Thyroid gland (tissue), 4 donors: Measurements from ENCODE around the gene IER5L. TPM values are rescaled to one million over a fixed set of nuclear protein-coding genes. Genes with fewer than 3 reads are reported as not detected.

Experiments
- DNase-seq, 2 donors: peaks; one replicate each; pipeline ENCODE4 v3.0.0-alpha.2; 2019
- H3K27ac ChIP-seq, 3 donors: fragments of 200-600 bp; sonication (generic); 1 replicate in 2 of 3; 2 replicates in 1 of 3; pipeline ENCODE4 v1.5.1; 2016 to 2019; ENCODE audit warnings: mild to moderate bottlenecking in 1 of 3, moderate library complexity in 1 of 3
- H3K27me3 ChIP-seq: fragments of 200-600 bp; sonication (generic); one replicate; pipeline ENCODE4 v1.5.1; 2019
- H3K36me3 ChIP-seq, 2 donors: fragments of 200-600 bp; sonication (generic); one replicate each; pipeline ENCODE4 v1.5.1; 2016 to 2019
- H3K4me1 ChIP-seq, 2 donors: fragments of 200-600 bp; sonication (generic); one replicate each; pipeline ENCODE4 v1.5.1; 2017 to 2019
- H3K4me3 ChIP-seq, 3 donors: fragments of 200-600 bp; sonication (generic); replicated peaks in 1 of 3; 1 replicate in 2 of 3; 2 replicates in 1 of 3; pipeline ENCODE4 v1.5.1; 2016; ENCODE audit warnings: mild to moderate bottlenecking in 1 of 3
- H3K9me3 ChIP-seq: fragments of 200-600 bp; sonication (generic); one replicate; pipeline ENCODE4 v1.5.1; 2017
- POLR2A ChIP-seq, 2 donors: fragments of 450-650 bp; IDR thresholded peaks; one replicate each; pipeline ENCODE4 v1.6.1; 2017; ENCODE audit warnings: antibody characterized with exemption in 2 of 2, mild to moderate bottlenecking in 2 of 2, moderate library complexity in 1 of 2
- WGBS, 2 donors: methylation state at CpG; one replicate each; pipeline ENCODE4 v1.1.5; 2017; 5-methylcytosine and 5-hydroxymethylcytosine counted together
- intact Hi-C: fragments of 100-400 bp; cut with DNase I; formaldehyde crosslinking; loops from one replicate; pipeline ENCODE4 v1.15.1; 2023
- total RNA-seq, 4 donors: library from RNA; depleted of rRNA; stranded (reverse); fragments of >200 nt; gene quantifications; one replicate each; pipeline ENCODE4 v1.2.3, GENCODE V29; 2016

The IER5L gene
- total RNA-seq, 4 donors from 2014 or later = 7.8 to 20.2 (median 12.6) TPM

- TF ChIP-seq POLR2A (IDR thresholded peaks at IDR 0.05) = no peak
- intact Hi-C loops = no loop called here
- Histone ChIP-seq H3K4me3 (no peak overlapping the region), H3K36me3 (peaks cover 1 to 12% of the 10 kb centered on the region in 2 donors), H3K27ac (peak overlapping the region in 1 of 3 donors; percentile 24), H3K9me3 (no peaks in the 10 kb centered on the region), H3K27me3 (no peaks in the 10 kb centered on the region), H3K4me1 (peaks cover 0 to 14% of the 10 kb centered on the region in 2 donors)
- 81 to 87% methylated on average over 10 of the region's 10 CpGs for WGBS, 2 donors
- no peak for DNase-seq
Measured at GRCh38 chr9:129126749-129127618, 51.1 kb downstream of the IER5L start.

Other genes starting within 250 kb of the IER5L start
- gene DOLK, start 230.7 kb downstream of the IER5L start, total RNA-seq = 10 to 100 TPM; 21.1 to 25.2 (median 22.2) TPM
- gene NUP188, start 230.6 kb downstream of the IER5L start, total RNA-seq = 10 to 100 TPM; 27.1 to 78.2 (median 35.8) TPM
- 100 to 1,000 TPM in 1 of 4 donors, 10 to 100 TPM in 3; 89.5 to 139 (median 93.7) TPM for gene SH3GLB2, start 149.9 kb downstream of the IER5L start, total RNA-seq
- 10 to 100 TPM; 23.9 to 78.8 (median 50.0) TPM for gene MIGA2, start 141.6 kb downstream of the IER5L start, total RNA-seq
- gene DOLPP1, start 97.2 kb downstream of the IER5L start, total RNA-seq = 10 to 100 TPM in 1 of 4 donors, 1 to 10 TPM in 3; 6.0 to 10.9 (median 8.3) TPM
- gene CRAT, start 67.5 kb downstream of the IER5L start, total RNA-seq = 10 to 100 TPM; 44.0 to 59.0 (median 54.1) TPM
- 100 to 1,000 TPM in 2 of 4 donors, 10 to 100 TPM in 2; 45.0 to 117 (median 89.5) TPM for gene PTPA, start 66.8 kb downstream of the IER5L start, total RNA-seq